Midbrain (tissue), 1 donor: Measurements from ENCODE around the gene DMP1.
"Not testable (repeated sequence)": the region's sequence is repeated elsewhere in the genome, so short reads cannot be mapped to it uniquely, and the experiment has no call there.

Source experiments
- DNase-seq: peaks from one replicate; lab custom pipeline; 2025; lab: John Stamatoyannopoulos, UW

The DMP1 gene

GRCh38 chr4:87680271-87680670 lies 30.2 kb downstream of the DMP1 start:
- DNase-seq, result no peak

GRCh38 chr4:87688316-87688715 lies 38.2 kb downstream of the DMP1 start:
- no peak for DNase-seq

GRCh38 chr4:87690947-87691346 lies 40.9 kb downstream of the DMP1 start:
- not testable (repeated sequence) for DNase-seq

GRCh38 chr4:87692060-87692459 lies 42.0 kb downstream of the DMP1 start:
- not testable (repeated sequence) for DNase-seq

GRCh38 chr4:87697272-87697671 lies 47.2 kb downstream of the DMP1 start:
- DNase-seq, result no peak

GRCh38 chr4:87697945-87698344 lies 47.9 kb downstream of the DMP1 start:
- DNase-seq, result no peak

- DNase-seq, result no peak
These were observed 48.3 kb downstream of the DMP1 start for GRCh38 chr4:87698394-87698793.

GRCh38 chr4:87704001-87704400 lies 53.9 kb downstream of the DMP1 start:
- no peak for DNase-seq

- no peak for DNase-seq
These were observed 57.3 kb downstream of the DMP1 start for GRCh38 chr4:87707279-87707918.
